Tibial nerve (tissue), 3 donors: ENCODE data around the gene DDN.

ENCODE experiments used
- POLR2A ChIP-seq, 2 donors: fragments of 450-650 bp; IDR thresholded peaks; one replicate each; pipeline ENCODE4 v1.6.1; 2017; ENCODE audit warnings: antibody characterized with exemption in 2 of 2, mild to moderate bottlenecking in 2 of 2, moderate library complexity in 2 of 2
- TF ChIP-seq, protein P1 (sequence below), 5 experiments: fragments of 200-600 bp in 3 of 5; fragments of 450-650 bp in 2 of 5; sonication (generic) in 3 of 5; IDR thresholded peaks; one replicate each; pipeline ENCODE4 v1.5.1; 2016 to 2019; ENCODE audit warnings: antibody characterized with exemption in 5 of 5, mild to moderate bottlenecking in 3 of 5, moderate library complexity in 2 of 5

DNA sequence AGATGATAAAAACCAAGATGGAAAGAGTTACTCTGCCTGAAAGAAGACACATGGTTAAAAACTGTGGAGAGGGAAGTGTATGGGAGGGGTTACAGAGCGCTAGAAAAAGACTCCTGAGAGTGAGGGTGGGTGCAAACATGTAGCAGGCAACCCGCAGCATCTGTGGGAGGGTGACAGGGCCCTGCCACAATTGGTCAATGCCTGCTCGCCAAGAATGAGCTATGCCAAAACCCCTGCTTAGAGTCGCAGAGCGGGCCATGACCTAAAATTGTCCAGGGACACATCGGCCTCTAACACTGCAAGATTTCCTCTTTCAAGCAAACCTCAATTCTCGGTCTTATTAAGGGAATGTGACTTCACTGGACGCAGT lies 18.7 kb upstream of the DDN start:
- TF ChIP-seq POLR2A (IDR thresholded peaks at IDR 0.05): no peak
- TF ChIP-seq, protein P1, sequence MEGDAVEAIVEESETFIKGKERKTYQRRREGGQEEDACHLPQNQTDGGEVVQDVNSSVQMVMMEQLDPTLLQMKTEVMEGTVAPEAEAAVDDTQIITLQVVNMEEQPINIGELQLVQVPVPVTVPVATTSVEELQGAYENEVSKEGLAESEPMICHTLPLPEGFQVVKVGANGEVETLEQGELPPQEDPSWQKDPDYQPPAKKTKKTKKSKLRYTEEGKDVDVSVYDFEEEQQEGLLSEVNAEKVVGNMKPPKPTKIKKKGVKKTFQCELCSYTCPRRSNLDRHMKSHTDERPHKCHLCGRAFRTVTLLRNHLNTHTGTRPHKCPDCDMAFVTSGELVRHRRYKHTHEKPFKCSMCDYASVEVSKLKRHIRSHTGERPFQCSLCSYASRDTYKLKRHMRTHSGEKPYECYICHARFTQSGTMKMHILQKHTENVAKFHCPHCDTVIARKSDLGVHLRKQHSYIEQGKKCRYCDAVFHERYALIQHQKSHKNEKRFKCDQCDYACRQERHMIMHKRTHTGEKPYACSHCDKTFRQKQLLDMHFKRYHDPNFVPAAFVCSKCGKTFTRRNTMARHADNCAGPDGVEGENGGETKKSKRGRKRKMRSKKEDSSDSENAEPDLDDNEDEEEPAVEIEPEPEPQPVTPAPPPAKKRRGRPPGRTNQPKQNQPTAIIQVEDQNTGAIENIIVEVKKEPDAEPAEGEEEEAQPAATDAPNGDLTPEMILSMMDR (IDR thresholded peaks at IDR 0.05): no peak
